IPS-15b (cell line): Measurements from ENCODE around the gene POLR1F.
"Not testable (repeated sequence)": the region's sequence is repeated elsewhere in the genome, so short reads cannot be mapped to it uniquely, and the experiment has no call there.

Source experiments
- H3K27me3 ChIP-seq: one replicate; pipeline ENCODE4 v1.6.1; 2013; ENCODE audit warnings: low read length; ENCODE audit not compliant: control insufficient read depth, insufficient read depth
- H3K36me3 ChIP-seq: one replicate; pipeline ENCODE4 v1.6.1; 2013; ENCODE audit warnings: low read length; ENCODE audit not compliant: control insufficient read depth, insufficient read depth
- H3K4me1 ChIP-seq: one replicate; pipeline ENCODE4 v1.6.1; 2013; ENCODE audit warnings: mild to moderate bottlenecking, low read length; ENCODE audit not compliant: control insufficient read depth, insufficient read depth
- H3K4me3 ChIP-seq: one replicate; pipeline ENCODE4 v1.5.1; 2013; ENCODE audit warnings: low read depth, low read length
- H3K9ac ChIP-seq: one replicate; pipeline ENCODE4 v1.6.1; 2013; ENCODE audit warnings: low read depth, mild to moderate bottlenecking, low read length
- H3K9me3 ChIP-seq: one replicate; pipeline ENCODE4 v1.6.1; 2013; ENCODE audit warnings: mild to moderate bottlenecking, low read length; ENCODE audit not compliant: control insufficient read depth, insufficient read depth

Gene POLR1F

GRCh38 chr7:19705663-19706062, 3.2 kb downstream of the POLR1F start:
- Histone ChIP-seq H3K27me3 (peaks cover 3% of the 10 kb centered on the region), H3K4me3 (no peak overlapping the region), H3K36me3 (no peaks in the 10 kb centered on the region), H3K9me3 (no peaks in the 10 kb centered on the region), H3K9ac (no peak overlapping the region), H3K4me1 (peaks cover 11% of the 10 kb centered on the region)

- Histone ChIP-seq H3K27me3 (no peaks in the 10 kb centered on the region), H3K9ac (no peak overlapping the region), H3K4me3 (no peak overlapping the region), H3K4me1 (peaks cover 6% of the 10 kb centered on the region), H3K36me3 (no peaks in the 10 kb centered on the region), H3K9me3 (no peaks in the 10 kb centered on the region)
These were observed 7.4 kb downstream of the POLR1F start for GRCh38 chr7:19701471-19701870.

GRCh38 chr7:19700936-19701335, 7.9 kb downstream of the POLR1F start:
- H3K4me3 ChIP-seq, result no peak overlapping the region
- no peaks in the 10 kb centered on the region for H3K9me3 ChIP-seq
- peaks cover 6% of the 10 kb centered on the region for H3K4me1 ChIP-seq
- no peak overlapping the region for H3K9ac ChIP-seq
- no peaks in the 10 kb centered on the region for H3K27me3 ChIP-seq
- H3K36me3 ChIP-seq, result no peaks in the 10 kb centered on the region

- no peaks in the 10 kb centered on the region for H3K36me3 ChIP-seq
These were observed 10.5 kb downstream of the POLR1F start for GRCh38 chr7:19698331-19698730.

GRCh38 chr7:19696926-19697325, 11.9 kb downstream of the POLR1F start:
- H3K36me3 ChIP-seq, result no peaks in the 10 kb centered on the region
- H3K4me3 ChIP-seq, result no peak overlapping the region
- H3K9ac ChIP-seq, result no peak overlapping the region
- H3K27me3 ChIP-seq, result no peaks in the 10 kb centered on the region
- H3K9me3 ChIP-seq, result no peaks in the 10 kb centered on the region
- H3K4me1 ChIP-seq, result no peaks in the 10 kb centered on the region

More at GRCh38 chr7:19698331-19698730, 10.5 kb downstream of the POLR1F start:
- no peak overlapping the region for H3K9ac ChIP-seq
- H3K4me3 ChIP-seq, result no peak overlapping the region
- no peaks in the 10 kb centered on the region for H3K4me1 ChIP-seq
- no peaks in the 10 kb centered on the region for H3K27me3 ChIP-seq
- no peaks in the 10 kb centered on the region for H3K9me3 ChIP-seq

- Histone ChIP-seq H3K4me1 (peaks cover 4% of the 10 kb centered on the region), H3K9me3 (no peaks in the 10 kb centered on the region), H3K4me3 (no peak overlapping the region), H3K9ac (no peak overlapping the region), H3K36me3 (no peaks in the 10 kb centered on the region), H3K27me3 (no peaks in the 10 kb centered on the region)
These were observed 16.6 kb downstream of the POLR1F start for GRCh38 chr7:19692111-19692828.

GRCh38 chr7:19690736-19691135, 18.1 kb downstream of the POLR1F start:
- H3K9ac ChIP-seq, result no peak overlapping the region
- no peak overlapping the region for H3K4me3 ChIP-seq
- no peaks in the 10 kb centered on the region for H3K27me3 ChIP-seq
- peaks cover 4% of the 10 kb centered on the region for H3K4me1 ChIP-seq
- H3K9me3 ChIP-seq, result no peaks in the 10 kb centered on the region
- no peaks in the 10 kb centered on the region for H3K36me3 ChIP-seq

GRCh38 chr7:19689130-19689529, 19.7 kb downstream of the POLR1F start:
- not testable (repeated sequence) for H3K9ac ChIP-seq, H3K4me1 ChIP-seq, H3K9me3 ChIP-seq, H3K27me3 ChIP-seq, H3K36me3 ChIP-seq
- H3K4me3 ChIP-seq, result peak overlapping the region; percentile 27

- Histone ChIP-seq H3K9me3 (no peaks in the 10 kb centered on the region), H3K27me3 (no peaks in the 10 kb centered on the region), H3K9ac (no peak overlapping the region), H3K4me3 (no peak overlapping the region), H3K4me1 (no peaks in the 10 kb centered on the region), H3K36me3 (no peaks in the 10 kb centered on the region)
These were observed 27.2 kb downstream of the POLR1F start for GRCh38 chr7:19681596-19681995.

- Histone ChIP-seq H3K4me3 (no peak overlapping the region), H3K9ac (no peak overlapping the region), H3K36me3 (no peaks in the 10 kb centered on the region), H3K27me3 (no peaks in the 10 kb centered on the region), H3K4me1 (no peaks in the 10 kb centered on the region), H3K9me3 (no peaks in the 10 kb centered on the region)
These were observed 31.7 kb downstream of the POLR1F start for GRCh38 chr7:19677180-19677579.

- Histone ChIP-seq H3K9me3 (no peaks in the 10 kb centered on the region), H3K36me3 (no peaks in the 10 kb centered on the region), H3K9ac (no peak overlapping the region), H3K4me3 (no peak overlapping the region), H3K4me1 (no peaks in the 10 kb centered on the region), H3K27me3 (no peaks in the 10 kb centered on the region)
These were observed 33.0 kb downstream of the POLR1F start for GRCh38 chr7:19675816-19676215.

GRCh38 chr7:19674266-19674960, 34.4 kb downstream of the POLR1F start:
- Histone ChIP-seq H3K36me3 (no peaks in the 10 kb centered on the region), H3K27me3 (no peaks in the 10 kb centered on the region), H3K4me3 (no peak overlapping the region), H3K4me1 (no peaks in the 10 kb centered on the region), H3K9me3 (no peaks in the 10 kb centered on the region), H3K9ac (no peak overlapping the region)
